Activated gamma-delta T cell treated with Interleukin-2 at 50 U/mL for 16 hours (primary cell): ENCODE data around the gene TMC7.
"Not testable (repeated sequence)": the region's sequence is repeated elsewhere in the genome, so short reads cannot be mapped to it uniquely, and the experiment has no call there.

Experiments
- DNase-seq: peaks from one replicate; pipeline ENCODE4 v3.0.0-alpha.2; 2020

The TMC7 gene

DNA sequence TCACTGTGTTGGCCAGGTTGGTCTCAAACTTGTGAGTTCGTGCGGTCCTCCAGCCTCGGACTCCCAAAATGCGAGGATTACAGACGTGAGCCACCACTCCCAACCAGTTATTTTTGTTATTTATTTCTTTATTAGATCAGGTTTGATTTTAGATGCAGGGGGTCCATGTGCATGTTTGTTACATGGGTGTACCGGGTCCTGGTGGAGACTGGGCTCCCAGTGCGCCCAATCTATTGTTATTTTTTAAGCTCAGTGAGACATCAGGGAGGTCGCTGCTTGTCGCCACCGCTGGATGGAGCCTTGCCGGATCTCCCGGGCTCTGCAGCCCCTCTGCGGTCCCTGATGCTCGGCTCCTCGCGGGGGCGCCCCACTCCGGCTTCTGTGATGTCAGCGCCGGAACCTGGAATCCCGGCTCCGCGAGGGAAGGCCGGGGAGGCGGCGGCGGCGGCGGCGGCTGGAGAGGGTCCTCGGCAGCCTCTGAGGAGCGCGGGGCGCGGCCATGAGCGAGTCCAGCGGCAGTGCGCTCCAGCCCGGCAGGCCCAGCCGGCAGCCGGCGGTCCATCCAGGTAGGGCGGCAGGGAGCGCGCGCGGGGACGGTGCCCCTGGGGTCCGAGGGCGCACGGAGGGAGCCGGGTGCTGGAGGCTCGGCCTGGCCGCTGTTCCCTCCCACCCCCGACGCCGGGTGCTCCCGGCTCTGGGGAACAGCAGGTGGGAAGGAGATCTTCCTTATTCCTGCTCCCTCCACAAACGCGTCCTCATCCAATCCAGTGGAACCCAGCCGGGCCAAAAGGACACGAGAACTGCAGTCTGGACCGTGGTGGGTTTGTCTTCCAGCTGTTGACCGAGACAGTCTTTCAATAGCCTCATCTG lies at the start of gene TMC7:
Gene TMC7, plus strand, starts transcription at position 370 of the 870 bp plus-strand sequence. Its CDS starts 130 bp downstream, at position 500.
- DNase-seq: no peak

DNA sequence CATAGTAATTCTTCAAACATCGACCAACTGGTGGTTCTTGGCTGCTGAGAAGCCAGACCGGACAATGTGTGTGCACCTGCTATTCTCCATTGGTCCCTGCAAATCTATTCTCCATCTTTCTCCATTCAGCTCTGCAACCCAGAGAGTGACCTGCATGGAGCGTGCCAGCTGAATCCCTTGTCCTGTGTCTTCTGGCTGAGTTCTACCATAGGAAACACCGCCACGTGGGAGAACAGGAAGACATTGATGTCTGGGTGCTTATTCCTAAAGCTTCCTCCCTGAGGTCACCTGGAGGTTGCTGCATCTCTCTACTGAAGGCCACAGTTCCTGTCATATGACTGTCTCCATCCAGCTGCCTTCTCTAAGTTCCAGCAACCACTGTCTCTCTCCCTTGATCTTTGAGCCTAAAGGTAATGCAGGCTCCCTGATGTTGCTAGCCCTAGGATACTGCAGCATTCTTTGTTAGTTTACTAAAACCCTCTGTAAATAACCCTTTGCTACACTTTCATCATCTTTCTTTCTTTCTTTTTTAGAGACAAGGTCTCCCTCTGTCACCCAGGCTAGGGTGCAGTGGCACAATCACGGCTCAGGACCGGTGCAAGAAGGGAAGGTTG lies 46.9 kb upstream of the TMC7 start:
- no peak for DNase-seq

DNA sequence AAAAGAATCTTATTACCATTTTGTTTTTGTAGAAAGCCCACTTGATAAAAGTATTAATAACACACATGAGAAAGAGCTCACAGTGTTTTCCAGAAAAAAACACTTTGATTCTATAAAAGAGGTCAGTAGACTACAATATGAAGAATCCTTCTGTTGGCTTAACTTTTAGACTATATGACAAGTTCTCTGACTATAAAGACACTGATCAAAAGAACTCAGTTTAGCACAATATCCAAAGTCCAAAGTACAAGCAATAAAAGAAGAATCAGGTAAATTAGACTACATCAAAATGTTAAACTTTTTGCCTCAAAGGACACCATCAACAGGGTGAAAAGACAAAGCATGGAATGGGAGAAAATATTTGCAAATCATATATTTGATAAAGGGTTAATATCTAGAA lies 46.3 kb upstream of the TMC7 start:
- no peak for DNase-seq

DNA sequence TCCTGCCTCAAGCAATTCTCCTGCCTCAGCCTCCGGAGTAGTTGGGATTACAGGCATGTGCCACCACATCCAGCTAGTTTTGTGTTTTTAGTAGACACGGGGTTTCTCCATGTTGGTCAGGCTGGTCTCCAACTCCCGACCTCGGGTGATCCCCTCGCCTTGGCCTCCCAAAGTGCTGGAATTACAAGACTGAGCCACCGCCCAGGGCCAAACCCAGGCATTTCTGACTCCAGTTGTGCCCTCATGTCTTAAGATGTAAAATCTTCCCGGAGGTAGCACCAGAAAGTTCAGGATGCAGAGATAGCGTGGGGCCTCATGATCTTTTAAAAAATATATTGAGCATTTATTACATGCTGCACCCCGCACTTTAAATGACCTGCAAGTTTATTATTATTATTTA lies 44.7 kb upstream of the TMC7 start:
- DNase-seq: no peak

DNA sequence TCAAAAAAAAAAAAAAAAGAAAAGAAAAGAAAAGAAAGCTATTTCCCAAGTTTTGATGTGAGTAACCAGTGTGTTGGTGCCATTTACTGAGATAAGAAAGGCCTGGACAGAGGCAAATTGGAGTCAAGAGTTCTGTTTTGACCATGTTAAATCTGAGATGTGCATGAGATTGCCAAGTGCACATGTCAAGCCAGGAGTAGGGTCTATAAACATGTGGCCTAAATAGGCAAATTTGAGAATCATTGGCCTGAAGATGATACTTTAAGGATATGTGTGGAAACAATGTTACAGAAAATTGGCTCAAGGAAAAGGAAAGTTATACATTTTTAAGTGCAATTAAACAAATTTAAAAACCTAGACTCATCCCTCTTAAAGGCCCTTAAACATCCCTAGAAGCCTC lies 42.3 kb upstream of the TMC7 start:
- DNase-seq: no peak

DNA sequence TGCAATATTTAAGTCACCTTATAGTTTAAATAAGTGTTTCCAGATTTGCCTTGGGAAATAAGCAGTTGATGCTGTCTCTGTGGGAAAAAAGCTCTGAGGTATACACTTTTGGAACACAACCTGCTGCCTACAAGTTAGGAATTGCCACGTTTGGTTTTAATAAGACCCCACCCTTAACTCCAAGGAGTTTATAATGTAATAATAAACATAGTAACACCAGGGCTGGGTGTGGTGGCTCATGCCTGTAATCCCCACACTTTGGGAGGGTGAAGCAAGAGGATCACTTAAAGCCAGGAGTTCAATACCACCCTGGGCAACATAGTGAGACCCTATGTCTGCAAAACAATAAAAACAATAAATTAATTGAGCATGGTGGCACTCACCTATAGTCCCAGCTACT lies 41.7 kb upstream of the TMC7 start:
- no peak for DNase-seq

DNA sequence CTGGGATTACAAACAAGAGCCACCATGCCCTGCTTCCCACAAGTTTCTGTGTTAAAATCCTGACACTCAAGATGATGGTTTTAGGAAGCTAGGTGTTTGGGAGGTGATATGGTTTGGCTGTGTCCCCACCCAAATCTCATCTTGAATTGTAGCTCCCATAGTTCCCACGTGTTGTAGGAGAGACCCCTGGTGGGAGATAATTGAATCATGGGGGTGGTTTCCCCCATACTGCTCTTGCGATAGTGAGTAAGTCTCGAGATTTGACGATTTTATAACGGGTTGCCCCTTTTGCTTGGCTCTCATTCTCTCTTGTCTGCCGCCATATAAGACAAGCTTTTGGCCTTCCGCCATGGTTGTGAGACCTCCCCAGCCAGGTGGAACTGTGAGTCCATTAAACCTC lies 40.3 kb upstream of the TMC7 start:
- no peak for DNase-seq

DNA sequence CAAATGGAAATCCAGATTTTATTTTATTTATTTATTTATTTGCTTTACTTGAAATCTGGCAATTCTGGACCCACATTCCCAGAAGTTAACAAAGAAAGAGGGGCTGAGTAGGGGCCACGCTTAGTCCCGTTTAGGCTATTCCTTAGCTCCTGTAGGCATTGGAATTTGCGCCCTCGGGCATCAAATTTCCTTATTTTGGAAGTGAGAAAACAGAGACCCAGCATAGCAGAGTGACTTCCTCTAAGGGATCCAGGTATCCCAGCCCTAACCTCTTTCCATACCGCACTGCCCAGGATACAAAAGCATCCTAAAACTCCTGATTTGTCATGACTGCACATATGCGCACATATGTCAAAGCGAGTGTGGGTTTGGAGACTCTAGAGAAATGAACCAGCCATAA lies 38.5 kb upstream of the TMC7 start:
- DNase-seq: no peak

DNA sequence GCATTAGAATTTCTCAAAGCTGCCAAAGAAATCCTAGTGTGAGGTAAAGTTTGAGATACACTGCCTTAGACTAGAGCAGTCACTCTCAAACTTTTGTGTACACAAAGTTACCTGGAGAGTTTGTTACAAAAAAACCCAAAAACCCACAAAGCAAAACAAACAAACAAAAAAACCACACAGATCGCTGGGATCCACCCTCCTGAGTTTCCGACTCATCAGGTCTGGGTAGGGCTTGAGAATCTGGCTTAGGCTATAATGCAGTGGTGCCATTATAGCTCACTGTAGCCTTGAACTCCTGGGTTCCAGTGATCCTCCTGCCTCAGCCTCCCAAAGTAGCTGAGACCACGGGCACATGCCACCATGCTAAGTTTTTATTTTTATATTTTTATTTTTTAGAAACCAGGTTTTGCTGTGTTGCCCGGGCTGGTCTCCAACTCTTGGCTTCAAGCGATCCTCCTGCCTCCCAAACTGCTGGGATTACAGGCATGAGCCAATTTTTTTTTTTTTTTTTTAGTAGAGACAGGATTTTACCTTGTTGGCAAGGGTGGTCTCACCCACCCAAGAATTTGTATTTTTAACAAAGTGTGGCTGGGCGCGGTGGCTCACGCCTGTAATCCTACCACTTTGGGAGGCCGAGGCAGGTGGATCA lies 35.2 kb upstream of the TMC7 start:
- DNase-seq: no peak

DNA sequence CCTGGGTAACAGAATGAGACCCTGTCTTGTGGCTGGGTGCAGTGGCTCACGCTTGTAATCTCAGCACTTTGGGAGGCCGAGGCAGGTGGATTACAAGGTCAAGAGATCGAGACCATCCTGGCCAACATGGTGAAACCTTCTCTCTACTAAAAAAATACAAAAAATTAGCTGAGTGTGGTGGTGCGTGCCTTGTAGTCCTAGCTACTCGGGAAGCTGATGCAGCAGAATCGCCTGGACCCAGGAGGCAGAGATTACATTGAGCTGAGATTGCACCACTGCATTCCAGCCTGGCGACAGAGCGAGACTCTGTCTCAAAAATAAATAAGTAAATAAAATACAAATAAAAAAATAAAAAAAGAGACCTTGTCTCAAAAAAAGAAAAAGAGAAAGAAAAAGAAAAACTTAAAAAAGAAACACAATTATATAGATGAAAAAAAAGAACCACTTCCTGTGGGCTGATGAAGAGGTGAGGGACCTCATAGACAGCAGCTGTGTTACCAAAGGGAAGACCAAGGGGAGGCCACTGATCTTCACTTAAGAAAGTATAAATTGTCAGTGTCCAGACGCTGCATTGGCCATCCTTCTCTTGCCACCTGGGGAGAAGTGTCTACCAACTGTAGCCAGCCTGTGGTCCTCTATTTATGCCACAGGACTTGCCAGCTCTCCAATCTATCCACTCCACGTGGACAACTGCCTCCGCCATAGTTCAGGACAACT lies 33.1 kb upstream of the TMC7 start:
- DNase-seq: no peak

DNA sequence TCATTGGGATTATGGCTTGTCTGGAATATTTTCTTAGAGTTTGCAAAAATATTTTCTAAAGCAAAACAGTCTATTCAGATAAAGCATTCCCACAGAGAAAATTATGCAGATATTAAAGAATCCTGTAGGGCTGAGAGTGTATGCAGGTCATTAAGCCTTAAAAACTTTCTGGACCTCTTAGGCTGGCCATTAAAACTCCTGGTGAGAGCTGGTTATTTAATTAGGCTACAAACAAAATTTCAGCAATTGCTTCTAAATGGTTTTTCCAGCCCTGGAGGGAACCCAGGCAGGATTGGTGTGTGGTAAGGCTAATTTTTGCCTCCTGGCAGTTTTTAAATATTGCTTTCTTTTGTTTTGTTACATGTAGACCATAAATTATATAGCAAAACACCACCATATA lies 30.2 kb upstream of the TMC7 start:
- no peak for DNase-seq

DNA sequence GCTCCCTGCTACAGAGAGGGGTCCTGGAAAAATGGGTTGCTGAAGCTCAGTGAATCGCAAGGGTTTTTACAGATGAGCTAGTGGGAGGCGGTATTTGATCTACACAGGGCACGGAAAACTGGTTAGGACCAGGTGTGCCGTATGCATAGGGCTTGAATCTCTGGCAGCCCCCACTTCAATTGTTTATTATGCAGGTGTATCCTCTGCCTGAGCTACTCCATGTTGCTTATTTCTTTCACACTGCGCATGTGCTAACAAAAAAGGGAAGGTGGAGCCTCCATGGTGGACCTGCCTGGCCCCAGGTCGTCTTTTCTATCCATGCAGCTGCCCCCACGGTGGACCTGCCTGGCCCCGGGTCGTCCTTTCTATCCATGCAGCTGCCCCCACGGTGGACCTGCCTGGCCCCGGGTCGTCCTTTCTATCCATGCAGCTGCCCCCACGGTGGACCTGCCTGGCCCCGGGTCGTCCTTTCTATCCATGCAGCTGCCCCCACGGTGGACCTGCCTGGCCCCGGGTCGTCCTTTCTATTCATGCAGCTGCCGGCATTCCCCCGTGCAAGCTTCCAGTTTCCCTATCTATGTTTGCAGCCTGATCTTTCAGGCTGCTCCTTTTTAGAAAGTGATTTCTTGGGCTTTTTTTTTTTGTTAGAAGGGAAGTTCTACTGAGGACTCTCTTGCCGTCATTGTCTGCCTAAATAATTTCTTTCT lies 27.7 kb upstream of the TMC7 start:
- DNase-seq: peak; percentile 19

DNA sequence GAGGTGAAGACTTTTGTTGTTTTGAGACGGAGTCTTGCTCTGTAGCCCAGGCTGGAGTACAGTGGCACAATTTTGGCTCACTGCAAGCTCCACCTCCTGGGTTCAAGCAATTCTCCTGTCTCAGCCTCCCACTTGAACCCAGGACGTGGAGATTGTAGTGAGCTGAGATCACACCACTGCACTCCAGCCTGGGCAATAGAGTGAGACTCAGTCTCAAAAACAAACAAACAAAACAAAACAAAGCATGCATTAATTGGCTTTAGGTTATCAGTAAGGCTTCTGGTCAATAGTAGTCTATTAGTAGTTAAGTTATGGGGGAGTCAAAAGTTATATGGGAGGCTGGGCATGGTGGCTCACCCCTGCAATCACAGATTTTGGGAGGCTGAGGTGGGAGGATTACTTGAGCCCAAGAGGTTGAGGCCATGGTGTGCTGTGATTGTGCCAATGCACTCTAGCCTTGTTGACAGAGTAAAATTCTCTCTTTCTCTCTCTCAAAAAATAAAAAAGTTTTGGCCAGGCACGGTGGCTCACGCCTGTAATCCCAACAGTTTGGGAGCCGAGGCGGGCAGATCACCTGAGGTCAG lies 27.0 kb upstream of the TMC7 start:
- not testable (repeated sequence) for DNase-seq

DNA sequence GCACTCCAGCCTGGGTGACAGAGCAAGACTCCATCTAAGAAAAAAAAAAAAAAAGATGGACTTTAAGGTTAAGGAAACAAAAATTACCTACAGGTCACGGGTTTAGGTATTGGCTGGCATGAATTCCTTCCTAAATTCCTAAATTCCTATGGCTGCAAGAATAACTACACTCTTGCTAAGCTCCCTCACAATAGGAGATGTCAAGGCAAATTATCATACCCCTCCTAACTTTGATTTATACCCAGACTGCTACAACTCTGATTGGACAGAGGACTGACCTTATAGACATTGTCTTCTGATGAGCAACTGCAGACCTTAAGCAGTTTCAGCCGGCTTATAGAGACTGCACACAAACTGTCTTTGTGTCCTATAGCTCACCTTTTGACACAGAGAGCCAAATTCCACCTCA lies 25.1 kb upstream of the TMC7 start:
- DNase-seq: no peak

DNA sequence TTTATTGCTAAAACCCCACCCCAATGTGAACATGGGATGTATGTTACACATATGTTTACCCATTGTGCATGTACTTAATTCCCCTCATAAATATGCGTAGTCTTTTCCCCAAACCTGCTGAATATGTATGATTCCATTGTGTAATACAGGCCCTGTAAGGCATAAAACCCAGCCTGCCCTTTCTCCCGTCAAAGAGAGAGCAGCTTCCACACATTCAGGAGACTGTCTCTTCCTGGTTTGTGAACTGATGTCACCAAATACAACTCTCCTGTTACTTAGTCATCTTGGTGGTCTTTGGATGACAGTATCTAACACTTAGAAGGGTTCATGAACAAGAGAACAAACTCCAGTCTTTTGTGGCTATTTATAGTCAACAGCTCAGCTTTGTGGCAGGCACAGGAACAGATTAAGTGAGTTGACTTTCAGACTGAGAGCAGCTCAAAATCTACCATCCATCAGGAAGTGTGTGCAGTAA lies 24.7 kb upstream of the TMC7 start:
- DNase-seq: no peak

DNA sequence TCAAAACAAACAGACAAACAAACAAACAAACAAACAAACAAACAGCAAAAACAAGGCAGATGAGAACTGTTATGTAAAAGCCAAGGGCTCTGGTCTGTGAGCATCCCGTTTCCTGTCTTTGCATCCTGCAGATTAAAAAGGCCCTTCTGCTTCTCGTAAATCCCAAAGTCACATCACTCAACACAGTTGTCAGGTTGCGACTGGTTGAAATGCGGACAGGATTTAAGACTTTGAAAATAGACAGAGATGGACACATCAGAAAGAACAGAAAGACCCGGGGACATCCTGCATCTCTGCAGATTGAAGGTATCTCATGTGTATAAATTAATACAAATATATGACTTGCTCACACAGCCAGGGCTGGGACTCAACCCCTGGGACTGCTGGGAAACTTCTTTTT lies 18.2 kb upstream of the TMC7 start:
- no peak for DNase-seq

DNA sequence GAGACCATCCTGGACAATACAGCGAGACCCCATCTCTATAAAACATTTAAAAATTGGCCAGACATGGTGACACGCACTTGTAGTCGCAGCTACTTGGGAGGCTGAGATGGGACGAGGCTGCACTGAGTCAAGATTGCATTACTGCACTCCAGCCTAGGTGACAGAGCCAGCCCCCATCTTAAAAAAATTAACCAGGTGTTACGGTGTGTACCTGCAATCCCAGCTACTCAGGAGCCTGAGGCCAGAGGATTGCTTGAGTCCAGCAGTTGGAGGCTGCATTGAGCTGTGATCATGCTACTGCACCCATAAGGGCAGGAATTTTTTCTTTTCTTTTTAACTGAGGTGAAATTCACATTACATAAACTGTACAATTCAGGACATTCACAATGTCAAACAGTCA lies 16.9 kb upstream of the TMC7 start:
- no peak for DNase-seq

DNA sequence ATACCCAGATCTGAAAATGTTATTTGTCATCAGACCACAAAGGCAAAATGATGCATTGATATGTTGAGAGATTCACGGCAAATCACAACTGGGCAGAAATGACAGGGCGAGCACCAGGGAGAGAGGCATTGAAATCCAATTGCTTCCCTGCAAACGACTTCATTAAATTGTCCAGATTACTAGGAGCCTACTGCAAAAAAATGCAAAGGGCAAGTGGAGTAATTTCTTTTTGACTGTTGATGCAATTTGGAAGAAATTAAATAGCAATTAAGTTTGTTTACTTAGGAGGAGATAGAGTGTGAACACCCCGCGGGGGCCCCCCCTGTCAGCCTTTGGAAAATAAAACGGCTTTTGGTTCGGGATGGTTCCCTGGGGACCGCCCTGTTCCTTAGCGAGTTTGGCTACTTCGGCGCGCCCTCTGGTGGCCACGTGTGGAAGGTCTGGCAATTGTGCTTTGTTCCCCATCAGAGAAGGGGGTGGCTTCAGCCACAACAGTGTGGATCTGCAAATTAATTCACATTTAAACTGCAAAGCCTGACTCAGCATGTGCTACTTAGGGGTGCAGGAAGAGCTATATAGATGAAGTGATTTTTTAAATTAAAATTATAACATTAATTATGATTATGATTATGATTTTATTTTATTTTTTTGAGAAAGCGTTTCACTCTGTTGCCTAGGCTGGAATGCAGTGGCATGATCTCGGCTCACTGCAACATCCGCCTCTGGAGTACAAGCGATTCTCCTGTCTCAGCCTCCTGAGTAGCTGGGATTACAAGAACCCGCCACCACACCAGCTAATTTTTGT lies 14.5 kb upstream of the TMC7 start:
- DNase-seq: peak; percentile 80

DNA sequence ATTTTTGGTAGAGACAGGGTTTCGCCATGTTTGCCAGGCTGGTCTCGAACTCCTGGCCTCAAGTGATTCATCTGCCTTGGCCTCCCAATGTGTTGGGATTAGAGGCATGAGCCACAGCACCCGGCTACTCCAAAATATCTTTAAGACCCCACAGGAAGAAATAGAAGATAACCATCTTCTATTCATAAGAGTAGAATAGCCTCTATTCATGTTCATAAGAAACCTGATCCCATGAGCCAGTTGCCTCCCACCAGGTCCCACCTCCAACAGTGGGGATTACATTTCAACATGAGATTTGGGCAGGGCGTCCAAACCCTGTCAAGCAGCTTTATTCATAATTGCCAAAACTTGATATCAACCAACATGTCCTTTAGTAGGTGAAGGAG lies 13.9 kb upstream of the TMC7 start:
- no peak for DNase-seq

DNA sequence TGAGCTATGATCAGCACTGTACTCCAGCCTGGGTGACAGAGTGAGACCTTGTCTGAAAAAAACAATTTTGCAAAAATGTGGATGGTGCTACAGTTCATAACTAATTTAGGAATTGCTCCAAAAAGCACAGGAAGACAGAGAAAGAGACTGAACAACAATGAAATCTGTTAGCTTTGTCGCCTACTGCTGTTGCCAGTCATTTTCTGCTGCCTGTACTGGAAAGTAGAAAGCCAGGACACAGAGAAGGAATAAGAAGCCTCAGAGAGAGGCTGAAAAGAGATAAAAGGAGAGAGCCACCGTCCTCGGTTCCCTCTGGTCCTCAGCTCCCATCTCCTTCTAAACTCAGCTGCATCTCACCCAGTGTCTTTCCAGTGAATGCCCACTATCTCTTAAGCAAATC lies 8.6 kb upstream of the TMC7 start:
- DNase-seq: no peak

DNA sequence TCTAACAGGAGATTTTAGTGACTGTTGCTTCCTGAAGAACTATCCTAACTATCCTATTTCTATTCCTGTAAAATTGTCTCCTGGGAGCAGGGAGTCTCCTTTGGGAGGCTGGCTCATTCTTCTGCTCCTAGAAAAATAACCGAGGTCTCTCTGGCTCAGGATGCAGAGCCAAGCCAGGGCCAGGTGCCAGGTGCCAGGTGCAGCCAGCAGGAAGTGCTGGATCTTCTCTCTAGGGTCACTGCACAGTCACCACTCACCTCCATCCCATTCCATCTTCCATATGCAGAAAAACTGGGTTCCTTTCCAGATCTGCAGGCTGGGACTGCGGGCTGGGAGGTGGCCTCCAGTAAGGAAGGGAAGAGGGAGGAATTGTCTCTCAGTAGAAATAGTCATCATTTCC lies 3.8 kb upstream of the TMC7 start:
- no peak for DNase-seq
